Karpas-422 (cell line): ENCODE results near the gene ITPR2. TPM values are rescaled to one million over a fixed set of nuclear protein-coding genes. Genes with fewer than 3 reads are reported as not detected.

Experiments used
- DNase-seq: peaks from one replicate; pipeline ENCODE4 v3.0.0-alpha.2; 2015
- H2AFZ ChIP-seq: fragments of 200-600 bp; sonication (generic); 2 replicates; pipeline ENCODE4 v1.6.1; 2014; ENCODE audit warnings: antibody characterized with exemption, low read length, mixed read lengths
- H3K27ac ChIP-seq: fragments of 200-600 bp; sonication (generic); 2 replicates; pipeline ENCODE4 v1.5.1; 2014; ENCODE audit warnings: mild to moderate bottlenecking, low read length, moderate library complexity
- H3K27me3 ChIP-seq: fragments of 200-600 bp; sonication (generic); 2 replicates; pipeline ENCODE4 v1.6.1; 2014; ENCODE audit warnings: low read length, mixed read lengths
- H3K36me3 ChIP-seq: fragments of 200-600 bp; sonication (generic); 2 replicates; pipeline ENCODE4 v1.6.1; 2014; ENCODE audit warnings: low read length, mixed read lengths; ENCODE audit not compliant: insufficient read depth
- H3K4me1 ChIP-seq: fragments of 200-600 bp; sonication (generic); 2 replicates; pipeline ENCODE4 v1.6.1; 2014; ENCODE audit warnings: mild to moderate bottlenecking, low read length, mixed read lengths
- H3K4me2 ChIP-seq: fragments of 200-600 bp; sonication (generic); 2 replicates; pipeline ENCODE4 v1.6.1; 2014; ENCODE audit warnings: low read length, low read depth, mild to moderate bottlenecking; ENCODE audit not compliant: poor library complexity, severe bottlenecking
- H3K4me3 ChIP-seq: fragments of 200-600 bp; sonication (generic); 2 replicates; pipeline ENCODE4 v1.5.1; 2014; ENCODE audit warnings: mild to moderate bottlenecking, antibody characterized with exemption, low read length, mixed read lengths
- H3K79me2 ChIP-seq: fragments of 200-600 bp; sonication (generic); 2 replicates; pipeline ENCODE4 v1.6.1; 2014; ENCODE audit warnings: mild to moderate bottlenecking, low read length, mixed read lengths
- H3K9ac ChIP-seq: fragments of 200-600 bp; sonication (generic); 2 replicates; pipeline ENCODE4 v1.6.0; 2014; ENCODE audit warnings: low read length
- H3K9me2 ChIP-seq: fragments of 200-600 bp; sonication (generic), shearing (Covaris generic); replicated peaks from 2 replicates; pipeline ENCODE4 v1.6.0; 2014; ENCODE audit warnings: mild to moderate bottlenecking, low read length, moderate library complexity; ENCODE audit not compliant: insufficient read depth
- H3K9me3 ChIP-seq: fragments of 300-700, 200-600 bp; sonication (generic); 2 replicates; pipeline ENCODE4 v1.6.1; 2014; ENCODE audit warnings: low read length, mixed read lengths
- H4K20me1 ChIP-seq: fragments of 200-600 bp; sonication (generic); 2 replicates; pipeline ENCODE4 v1.6.1; 2014; ENCODE audit warnings: mild to moderate bottlenecking, antibody characterized with exemption, low read length, low read depth; ENCODE audit not compliant: insufficient read depth
- total RNA-seq: library from RNA; depleted of rRNA; stranded (reverse); fragments of >200 nt; shearing (Covaris generic); gene quantifications from 2 replicates; pipeline ENCODE4 v1.2.3, GENCODE V29; 2014; ENCODE audit warnings: low replicate concordance

The ITPR2 gene
- total RNA-seq, 1 experiment from 2014 or later = 128 TPM

- DNase-seq = no peak
- no peak overlapping the region for H3K9ac ChIP-seq
- H3K4me3 ChIP-seq = no peak overlapping the region
- no peaks in the 10 kb centered on the region for H3K27me3 ChIP-seq
- no peaks in the 10 kb centered on the region for H3K79me2 ChIP-seq
- peaks cover 10% of the 10 kb centered on the region for H3K4me1 ChIP-seq
- H3K9me2 ChIP-seq = no peaks in the 10 kb centered on the region
- H3K36me3 ChIP-seq = peaks cover 30% of the 10 kb centered on the region
- H3K9me3 ChIP-seq = no peaks in the 10 kb centered on the region
- H2AFZ ChIP-seq = no peak overlapping the region
- H4K20me1 ChIP-seq = no peaks in the 10 kb centered on the region
- no peak overlapping the region for H3K4me2 ChIP-seq
- H3K27ac ChIP-seq = no peak overlapping the region
These were observed 190.6 kb downstream of the ITPR2 start for GRCh38 chr12:26642361-26642760.

- Histone ChIP-seq H2AFZ (no peak overlapping the region), H3K4me1 (peaks cover 10% of the 10 kb centered on the region), H3K79me2 (no peaks in the 10 kb centered on the region), H4K20me1 (0 out of 2 replicates have a peak, but pooled peaks cover 3% of the 10 kb centered on the region), H3K9me3 (no peaks in the 10 kb centered on the region), H3K36me3 (peaks cover 20% of the 10 kb centered on the region), H3K4me3 (no peak overlapping the region), H3K4me2 (no peak overlapping the region), H3K9ac (no peak overlapping the region), H3K9me2 (no peaks in the 10 kb centered on the region), H3K27ac (no peak overlapping the region), H3K27me3 (no peaks in the 10 kb centered on the region)
- DNase-seq = no peak
These were observed 196.2 kb downstream of the ITPR2 start for GRCh38 chr12:26636710-26637328.

GRCh38 chr12:26633591-26634210 is 199.3 kb downstream of the ITPR2 start:
- H3K9ac ChIP-seq = no peak overlapping the region
- H3K4me1 ChIP-seq = peaks cover 7% of the 10 kb centered on the region
- no peaks in the 10 kb centered on the region for H3K27me3 ChIP-seq
- H3K27ac ChIP-seq = no peak overlapping the region
- H3K4me2 ChIP-seq = no peak overlapping the region
- no peaks in the 10 kb centered on the region for H3K9me2 ChIP-seq
- peaks cover 13% of the 10 kb centered on the region; the same call in 1 of the 2 replicates for H3K36me3 ChIP-seq
- no peak for DNase-seq
- H4K20me1 ChIP-seq = 0 out of 2 replicates have a peak, but pooled peaks cover 3% of the 10 kb centered on the region
- H2AFZ ChIP-seq = no peak overlapping the region
- H3K9me3 ChIP-seq = no peaks in the 10 kb centered on the region
- no peaks in the 10 kb centered on the region for H3K79me2 ChIP-seq
- no peak overlapping the region for H3K4me3 ChIP-seq

GRCh38 chr12:26632756-26633155 is 200.2 kb downstream of the ITPR2 start:
- no peak overlapping the region for H3K27ac ChIP-seq
- DNase-seq = no peak
- no peak overlapping the region for H2AFZ ChIP-seq
- H3K27me3 ChIP-seq = no peaks in the 10 kb centered on the region
- no peak overlapping the region for H3K4me3 ChIP-seq
- H3K9ac ChIP-seq = no peak overlapping the region
- H3K9me3 ChIP-seq = no peaks in the 10 kb centered on the region
- no peaks in the 10 kb centered on the region for H3K9me2 ChIP-seq
- no peak overlapping the region for H3K4me2 ChIP-seq
- no peaks in the 10 kb centered on the region for H3K4me1 ChIP-seq
- 0 out of 2 replicates have a peak, but pooled peaks cover 3% of the 10 kb centered on the region for H4K20me1 ChIP-seq
- no peaks in the 10 kb centered on the region for H3K79me2 ChIP-seq
- peaks cover 18% of the 10 kb centered on the region; the same call in 1 of the 2 replicates for H3K36me3 ChIP-seq

GRCh38 chr12:26631846-26632245 is 201.1 kb downstream of the ITPR2 start:
- Histone ChIP-seq H3K36me3 (peaks cover 22% of the 10 kb centered on the region; the same call in 1 of the 2 replicates), H3K4me2 (no peak overlapping the region)

GRCh38 chr12:26630546-26631027 is 202.4 kb downstream of the ITPR2 start:
- Histone ChIP-seq H3K27me3 (no peaks in the 10 kb centered on the region), H3K36me3 (peaks cover 23% of the 10 kb centered on the region; the same call in 1 of the 2 replicates), H3K9ac (no peak overlapping the region), H3K4me3 (no peak overlapping the region), H3K4me2 (no peak overlapping the region), H3K27ac (no peak overlapping the region), H3K9me2 (no peaks in the 10 kb centered on the region), H3K9me3 (no peaks in the 10 kb centered on the region), H2AFZ (no peak overlapping the region), H3K79me2 (no peaks in the 10 kb centered on the region), H3K4me1 (no peaks in the 10 kb centered on the region), H4K20me1 (0 out of 2 replicates have a peak, but pooled peaks cover 1% of the 10 kb centered on the region)
- DNase-seq = no peak

More at GRCh38 chr12:26631846-26632245, 201.1 kb downstream of the ITPR2 start:
- no peaks in the 10 kb centered on the region for H3K9me3 ChIP-seq
- no peaks in the 10 kb centered on the region for H3K79me2 ChIP-seq
- H3K4me3 ChIP-seq = no peak overlapping the region
- no peak for DNase-seq
- H3K9me2 ChIP-seq = no peaks in the 10 kb centered on the region
- no peaks in the 10 kb centered on the region for H3K27me3 ChIP-seq
- no peaks in the 10 kb centered on the region for H3K4me1 ChIP-seq
- no peak overlapping the region for H3K27ac ChIP-seq
- no peak overlapping the region for H2AFZ ChIP-seq
- H3K9ac ChIP-seq = no peak overlapping the region
- H4K20me1 ChIP-seq = 0 out of 2 replicates have a peak, but pooled peaks cover 3% of the 10 kb centered on the region

- Histone ChIP-seq H3K9me3 (no peaks in the 10 kb centered on the region), H3K27ac (no peak overlapping the region), H3K79me2 (no peaks in the 10 kb centered on the region), H3K4me2 (no peak overlapping the region), H3K9me2 (no peaks in the 10 kb centered on the region), H3K4me1 (no peaks in the 10 kb centered on the region), H3K36me3 (peaks cover 25% of the 10 kb centered on the region; the same call in 1 of the 2 replicates), H3K27me3 (no peaks in the 10 kb centered on the region), H4K20me1 (no peaks in the 10 kb centered on the region), H3K9ac (no peak overlapping the region), H2AFZ (no peak overlapping the region), H3K4me3 (no peak overlapping the region)
- DNase-seq = no peak
These were observed 203.1 kb downstream of the ITPR2 start for GRCh38 chr12:26629864-26630263.

GRCh38 chr12:26628234-26628633 is 204.8 kb downstream of the ITPR2 start:
- Histone ChIP-seq H3K4me3 (no peak overlapping the region), H3K9me2 (no peaks in the 10 kb centered on the region), H3K79me2 (no peaks in the 10 kb centered on the region), H3K27ac (no peak overlapping the region), H3K4me1 (no peaks in the 10 kb centered on the region), H3K9ac (no peak overlapping the region), H3K4me2 (no peak overlapping the region), H3K9me3 (no peaks in the 10 kb centered on the region), H3K27me3 (no peaks in the 10 kb centered on the region), H4K20me1 (no peaks in the 10 kb centered on the region), H3K36me3 (peaks cover 30% of the 10 kb centered on the region; the same call in 1 of the 2 replicates), H2AFZ (no peak overlapping the region)
- no peak for DNase-seq
